T-helper 9 cell (primary cell): Measurements from ENCODE around the gene PLXNA2.

Experiments
- DNase-seq: peaks from one replicate; pipeline ENCODE4 v3.0.0-alpha.2; 2020

The PLXNA2 gene

DNA sequence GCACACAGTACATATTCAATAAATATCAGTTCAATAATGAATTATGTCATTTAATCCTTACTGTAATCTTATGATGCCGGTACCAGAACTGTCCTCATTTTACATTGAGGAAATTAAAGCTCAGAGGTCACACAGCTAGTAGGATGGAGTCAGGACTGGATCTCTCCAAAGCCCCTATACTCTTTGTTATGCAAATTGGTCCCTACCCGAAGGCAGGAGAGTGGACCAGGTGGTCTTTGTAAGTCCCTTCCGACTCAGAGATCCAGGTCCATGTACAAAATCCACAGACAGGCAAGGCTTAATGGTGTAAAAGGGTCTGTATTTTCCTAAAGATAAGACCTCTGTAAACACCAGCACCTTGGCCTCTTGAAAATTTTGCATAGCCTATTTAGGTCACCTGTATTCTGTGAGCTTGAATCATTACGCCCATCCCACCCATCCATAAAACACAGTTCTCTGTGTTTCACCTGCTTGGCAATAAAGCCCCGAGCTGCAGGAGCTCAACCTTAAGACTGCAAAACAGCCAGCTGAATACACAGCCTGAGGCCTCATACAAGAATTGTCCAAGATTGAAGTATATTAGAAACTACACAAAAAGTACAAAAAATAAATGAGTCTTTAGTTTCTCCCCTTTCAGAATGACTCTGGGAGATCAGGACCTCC lies 41.7 kb downstream of the PLXNA2 start:
- no peak for DNase-seq

DNA sequence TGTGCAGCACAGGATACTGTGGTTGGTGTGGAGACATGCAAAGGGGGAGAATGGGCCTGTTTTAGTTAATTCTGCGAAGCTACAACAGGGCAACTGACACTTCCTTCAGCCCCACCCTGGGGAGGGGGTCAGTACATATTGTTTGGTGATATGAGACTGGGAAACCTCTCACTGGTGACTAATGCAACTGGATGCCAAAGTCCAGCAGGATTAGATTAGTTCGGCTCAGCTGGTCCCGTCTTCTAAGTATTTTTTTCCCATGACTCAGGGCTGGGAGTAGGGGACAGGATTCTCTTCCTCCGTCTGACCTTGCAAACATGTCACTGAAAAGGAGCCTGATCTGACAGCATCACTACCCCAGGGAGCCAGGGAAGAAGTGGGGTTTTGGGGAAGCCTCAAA lies 43.0 kb downstream of the PLXNA2 start:
- DNase-seq = no peak

DNA sequence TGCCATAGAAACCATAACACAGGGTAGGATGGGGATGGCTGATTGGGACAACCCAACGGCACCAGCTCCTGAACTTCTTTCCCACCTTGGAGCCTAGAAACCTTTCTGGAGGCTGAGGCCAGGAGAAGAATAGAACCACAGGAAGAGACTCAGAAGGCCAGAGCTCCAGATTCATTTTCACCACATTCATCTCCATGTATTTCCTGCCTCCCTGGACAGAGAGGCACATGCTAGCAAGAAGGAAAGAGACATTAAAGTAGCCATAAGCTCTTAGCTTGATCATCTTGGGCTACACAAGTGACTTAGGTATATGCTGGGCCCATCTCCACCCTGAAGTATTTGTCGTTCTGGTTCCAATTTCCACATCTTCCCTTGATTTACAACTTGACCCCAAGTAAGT lies 44.1 kb downstream of the PLXNA2 start:
- DNase-seq = no peak

DNA sequence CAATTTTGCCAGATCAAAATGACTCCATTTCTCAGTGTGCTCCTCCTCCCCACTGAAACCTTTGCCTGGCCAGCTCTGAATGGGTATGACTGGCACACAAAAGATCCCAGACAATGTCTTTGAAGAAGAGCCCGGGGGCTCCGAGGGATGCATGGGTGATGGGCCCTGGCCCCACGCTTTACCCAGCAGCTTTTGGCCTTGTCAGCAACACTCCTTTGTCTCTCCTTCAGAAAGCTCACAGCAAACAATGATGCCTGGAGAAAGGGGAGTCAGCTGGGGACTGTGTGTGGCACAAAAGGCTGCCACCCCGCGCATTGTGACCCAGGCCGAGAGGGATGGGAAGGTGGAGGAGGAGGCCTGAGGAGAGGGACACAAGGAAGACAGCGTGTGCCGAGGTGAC lies 45.9 kb downstream of the PLXNA2 start:
- no peak for DNase-seq

GRCh38 chr1:208194944-208195343 lies 49.2 kb downstream of the PLXNA2 start:
- DNase-seq = no peak

- no peak for DNase-seq
These were observed 51.2 kb downstream of the PLXNA2 start for GRCh38 chr1:208192995-208193394.

DNA sequence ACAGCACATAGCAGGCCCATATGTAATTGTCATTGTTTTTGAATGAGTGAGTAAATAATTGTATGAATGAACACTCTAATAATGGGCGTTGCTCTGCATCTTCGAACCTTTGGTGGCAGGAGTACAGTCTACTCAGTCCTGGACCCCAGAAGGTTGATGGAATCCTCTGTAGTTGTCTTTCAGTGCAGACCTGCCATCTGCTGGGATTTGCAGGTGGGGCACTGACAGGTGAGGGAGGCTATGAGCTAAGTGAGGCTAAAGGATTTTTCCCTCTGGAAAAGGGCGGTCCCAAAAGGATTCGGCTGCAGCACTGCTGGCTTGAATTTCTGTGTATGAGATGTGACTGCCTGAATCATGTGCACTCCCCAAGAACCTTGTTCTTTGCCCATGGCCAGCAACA lies 53.4 kb downstream of the PLXNA2 start:
- DNase-seq = no peak

- DNase-seq = no peak
These were observed 54.5 kb downstream of the PLXNA2 start for GRCh38 chr1:208189716-208190115.

GRCh38 chr1:208189183-208189582 lies 55.0 kb downstream of the PLXNA2 start:
- DNase-seq = no peak

DNA sequence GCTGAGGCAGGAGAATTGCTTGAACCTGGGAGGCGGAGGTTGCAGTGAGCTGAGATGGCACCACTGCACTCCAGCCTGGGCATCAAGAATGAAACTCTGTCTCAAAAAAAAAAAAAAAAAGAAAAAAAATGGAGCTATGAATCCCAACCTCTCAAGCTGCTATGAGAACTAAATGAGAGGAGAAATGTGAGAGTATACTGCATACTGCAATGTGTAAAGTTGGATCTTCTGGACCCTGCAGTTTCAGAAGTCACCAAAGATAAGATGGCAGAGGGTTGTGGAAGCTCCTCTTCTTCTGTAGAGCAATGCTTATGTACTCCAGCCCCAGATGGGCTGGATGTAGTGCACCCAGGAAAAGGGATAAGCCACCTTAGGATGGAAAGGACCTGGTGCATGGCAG lies 55.6 kb downstream of the PLXNA2 start:
- DNase-seq = no peak

GRCh38 chr1:208187499-208188041 lies 56.6 kb downstream of the PLXNA2 start:
- no peak for DNase-seq

- no peak for DNase-seq
These were observed 58.4 kb downstream of the PLXNA2 start for GRCh38 chr1:208185801-208186231.

DNA sequence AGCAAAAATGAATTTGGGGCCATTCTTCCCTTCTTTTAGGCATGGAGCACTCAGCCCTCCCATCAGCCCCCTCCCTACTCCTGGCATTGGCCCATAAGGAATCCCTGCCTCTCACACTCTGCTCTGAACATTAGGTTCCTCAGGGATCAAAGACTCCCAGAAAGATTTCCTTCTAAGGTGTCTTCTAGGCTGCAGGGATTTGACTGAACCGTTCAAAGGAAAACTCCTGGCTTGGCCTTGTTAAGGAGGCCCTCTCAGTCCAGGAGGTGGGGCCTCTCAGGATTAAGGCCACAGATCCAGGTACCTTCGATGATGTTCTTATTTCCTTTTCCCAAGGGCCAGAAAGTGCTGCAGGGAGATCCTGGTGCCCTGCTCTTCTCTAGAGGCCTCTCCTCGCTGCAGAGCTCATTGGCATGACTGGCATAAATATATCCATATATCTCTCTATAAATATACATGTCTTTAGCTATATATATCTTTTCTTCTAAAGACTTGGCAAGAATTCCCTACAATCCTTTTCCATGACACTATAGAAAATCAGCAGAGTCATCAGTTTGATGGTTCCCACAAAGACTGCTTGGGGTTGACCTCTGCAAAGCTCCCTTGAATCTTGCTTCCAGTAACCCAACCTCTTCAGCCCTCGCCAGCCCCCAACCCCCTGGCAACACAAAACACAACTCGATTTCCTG lies 59.1 kb downstream of the PLXNA2 start:
- DNase-seq = no peak

GRCh38 chr1:208183977-208184911 lies 59.9 kb downstream of the PLXNA2 start:
- no peak for DNase-seq

- no peak for DNase-seq
These were observed 61.1 kb downstream of the PLXNA2 start for GRCh38 chr1:208182880-208183645.

DNA sequence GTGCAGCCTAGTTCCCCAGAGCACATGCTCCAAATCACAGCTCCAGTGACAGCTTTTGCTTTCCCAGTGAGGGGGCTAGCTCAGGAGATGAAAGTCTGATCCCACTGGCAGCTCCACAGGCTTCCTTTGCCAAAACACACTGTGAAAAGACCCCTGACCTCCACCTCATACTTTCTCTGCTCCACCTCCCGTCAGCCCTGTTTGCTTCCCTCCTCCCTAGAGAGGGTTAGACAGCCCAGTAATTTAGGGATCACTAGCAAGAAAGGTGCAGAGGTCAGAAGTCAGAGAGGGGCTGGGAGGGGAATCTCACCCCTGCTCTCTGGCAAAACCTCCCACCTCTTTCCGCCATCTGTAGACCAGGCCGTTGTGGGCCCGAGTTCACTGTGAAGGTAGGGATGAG lies 62.8 kb downstream of the PLXNA2 start:
- DNase-seq = no peak

GRCh38 chr1:208180421-208180820 lies 63.8 kb downstream of the PLXNA2 start:
- no peak for DNase-seq

- DNase-seq = no peak
These were observed 64.2 kb downstream of the PLXNA2 start for GRCh38 chr1:208179961-208180409.

GRCh38 chr1:208179263-208179816 lies 64.8 kb downstream of the PLXNA2 start:
- DNase-seq = no peak

- no peak for DNase-seq
These were observed 66.1 kb downstream of the PLXNA2 start for GRCh38 chr1:208178091-208178529.

DNA sequence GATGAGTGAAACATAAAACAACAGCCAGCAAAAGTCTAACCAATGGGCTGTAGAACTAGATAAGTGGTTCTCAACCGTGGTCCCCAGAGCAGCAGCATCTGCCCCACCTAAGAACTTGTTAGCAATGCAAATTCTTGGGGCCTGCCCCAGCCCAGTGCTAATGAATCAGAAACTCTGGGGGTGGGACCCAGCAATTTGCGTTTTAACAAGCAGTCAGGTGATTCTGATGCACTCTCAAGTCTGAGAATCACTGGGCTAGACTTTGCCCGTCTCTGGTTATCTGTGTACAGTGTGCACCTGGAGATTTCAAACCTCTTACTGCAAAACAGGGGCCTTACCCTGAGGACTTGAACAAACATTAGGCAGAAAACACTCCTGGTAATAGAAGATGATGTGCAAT lies 66.5 kb downstream of the PLXNA2 start:
- no peak for DNase-seq

GRCh38 chr1:208176649-208177048 lies 67.5 kb downstream of the PLXNA2 start:
- DNase-seq = no peak
